ENCODE results near the gene DNAAF9. TPM values are rescaled to one million over a fixed set of nuclear protein-coding genes. Genes with fewer than 3 reads are reported as not detected.

DNAAF9 gene
- total RNA-seq, 1 donor from 2014 or later = 18.6 TPM

GRCh38 chr20:3390759-3391425 lies 16.6 kb downstream of the DNAAF9 start:
- Mint-ChIP-seq H3K4me1 (ENCODE audit: low read depth, unreplicated experiment) (no peaks in the 10 kb centered on the region), H3K4me3 (ENCODE audit: unreplicated experiment) (no peak overlapping the region), H3K9me3 (ENCODE audit: unreplicated experiment) (peaks cover under 1% of the 10 kb centered on the region), H3K27ac (ENCODE audit: unreplicated experiment) (no peak overlapping the region), H3K27me3 (ENCODE audit: low read depth, unreplicated experiment) (no peaks in the 10 kb centered on the region), H3K36me3 (ENCODE audit: low read depth, unreplicated experiment) (peaks cover 2% of the 10 kb centered on the region)
- DNase-seq (ENCODE audit: low read depth) = no peak
- Histone ChIP-seq H4K20me1 (ENCODE audit: insufficient read depth, low read length) (peaks cover 81% of the 10 kb centered on the region), H3K4me2 (ENCODE audit: low read length) (no peak overlapping the region), H3K27me3 (ENCODE audit: insufficient read depth, low read length) (no peaks in the 10 kb centered on the region), H3K27ac (ENCODE audit: low read depth, low read length) (no peak overlapping the region), H3K4me3 (ENCODE audit: insufficient read depth, low read depth, low read length) (no peak overlapping the region), H3K79me2 (ENCODE audit: insufficient read depth, low read length) (peaks cover 96% of the 10 kb centered on the region), H3K9me3 (ENCODE audit: insufficient read depth, low read depth, low read length) (no peaks in the 10 kb centered on the region), H3K4me1 (ENCODE audit: insufficient read depth, low read length) (no peaks in the 10 kb centered on the region), H2AFZ (ENCODE audit: low read depth, low read length) (no peak overlapping the region), H3K36me3 (ENCODE audit: insufficient read depth, low read length) (no peaks in the 10 kb centered on the region), H3K9ac (ENCODE audit: low read length) (no peak overlapping the region)
- no peak for FAIRE-seq
- no peak for TF ChIP-seq EZH2 (IDR thresholded peaks at IDR 0.05; ENCODE audit: insufficient read depth, low read length)
- TF ChIP-seq CTCF (IDR thresholded peaks at IDR 0.05; ENCODE audit: insufficient read depth, low read depth, low read length) = no peak

GRCh38 chr20:3383878-3384495 lies 23.5 kb downstream of the DNAAF9 start:
- Histone ChIP-seq H3K27ac (ENCODE audit: low read depth, low read length) (no peak overlapping the region), H3K27me3 (ENCODE audit: insufficient read depth, low read length) (no peaks in the 10 kb centered on the region), H4K20me1 (ENCODE audit: insufficient read depth, low read length) (peaks cover 84% of the 10 kb centered on the region), H3K36me3 (ENCODE audit: insufficient read depth, low read length) (no peaks in the 10 kb centered on the region), H3K79me2 (ENCODE audit: insufficient read depth, low read length) (peaks cover 76% of the 10 kb centered on the region), H3K4me1 (ENCODE audit: insufficient read depth, low read length) (no peaks in the 10 kb centered on the region), H3K9ac (ENCODE audit: low read length) (no peak overlapping the region), H2AFZ (ENCODE audit: low read depth, low read length) (no peak overlapping the region), H3K4me3 (ENCODE audit: insufficient read depth, low read depth, low read length) (no peak overlapping the region), H3K9me3 (ENCODE audit: insufficient read depth, low read depth, low read length) (no peaks in the 10 kb centered on the region), H3K4me2 (ENCODE audit: low read length) (no peak overlapping the region)
- Mint-ChIP-seq H3K4me1 (ENCODE audit: low read depth, unreplicated experiment) (peaks cover 6% of the 10 kb centered on the region), H3K36me3 (ENCODE audit: low read depth, unreplicated experiment) (peaks cover 8% of the 10 kb centered on the region), H3K27me3 (ENCODE audit: low read depth, unreplicated experiment) (no peaks in the 10 kb centered on the region), H3K27ac (ENCODE audit: unreplicated experiment) (no peak overlapping the region), H3K9me3 (ENCODE audit: unreplicated experiment) (no peaks in the 10 kb centered on the region), H3K4me3 (ENCODE audit: unreplicated experiment) (peak overlapping the region; percentile 6)
- TF ChIP-seq CTCF (IDR thresholded peaks at IDR 0.05; ENCODE audit: insufficient read depth, low read depth, low read length) (no peak), EZH2 (IDR thresholded peaks at IDR 0.05; ENCODE audit: insufficient read depth, low read length) (no peak)
- DNase-seq (ENCODE audit: low read depth) (no peak), FAIRE-seq (no peak)

DNA sequence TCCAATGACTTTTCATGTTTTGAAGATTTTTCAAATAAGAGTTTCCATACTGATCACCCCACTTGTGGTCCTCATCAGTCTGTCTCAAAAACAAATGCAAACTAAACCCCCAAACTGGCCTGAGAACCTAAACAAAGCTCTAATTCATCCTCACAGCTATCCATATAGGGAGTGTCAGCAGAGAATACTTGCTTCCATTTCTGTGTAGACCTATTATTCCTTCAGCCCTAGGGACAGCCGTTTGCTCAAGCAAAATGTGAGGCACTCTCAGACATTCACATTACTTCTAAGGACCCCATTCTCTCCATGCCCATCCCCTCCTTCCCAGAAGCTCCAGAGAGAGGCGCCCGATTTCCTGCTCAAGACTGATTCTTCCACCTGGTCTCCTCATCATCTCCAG lies 24.6 kb downstream of the DNAAF9 start:
- no peak overlapping the region for H3K4me2 ChIP-seq (ENCODE audit: low read length)
- no peak overlapping the region for H2AFZ ChIP-seq (ENCODE audit: low read depth, low read length)
- no peak overlapping the region for H3K9ac ChIP-seq (ENCODE audit: low read length)
- H3K79me2 ChIP-seq (ENCODE audit: insufficient read depth, low read length) = peaks cover 72% of the 10 kb centered on the region
- no peaks in the 10 kb centered on the region for H3K9me3 ChIP-seq (ENCODE audit: insufficient read depth, low read depth, low read length)
- H3K27me3 ChIP-seq (ENCODE audit: insufficient read depth, low read length) = no peaks in the 10 kb centered on the region
- H3K27ac ChIP-seq (ENCODE audit: low read depth, low read length) = no peak overlapping the region
- TF ChIP-seq CTCF (IDR thresholded peaks at IDR 0.05; ENCODE audit: insufficient read depth, low read depth, low read length) = no peak
- TF ChIP-seq EZH2 (IDR thresholded peaks at IDR 0.05; ENCODE audit: insufficient read depth, low read length) = no peak
- Mint-ChIP-seq H3K4me1 (ENCODE audit: low read depth, unreplicated experiment) (peaks cover 6% of the 10 kb centered on the region), H3K27me3 (ENCODE audit: low read depth, unreplicated experiment) (no peaks in the 10 kb centered on the region), H3K27ac (ENCODE audit: unreplicated experiment) (no peak overlapping the region), H3K9me3 (ENCODE audit: unreplicated experiment) (no peaks in the 10 kb centered on the region), H3K4me3 (ENCODE audit: unreplicated experiment) (no peak overlapping the region), H3K36me3 (ENCODE audit: low read depth, unreplicated experiment) (peaks cover 13% of the 10 kb centered on the region)
- H4K20me1 ChIP-seq (ENCODE audit: insufficient read depth, low read length) = peaks cover 85% of the 10 kb centered on the region
- peaks cover 5% of the 10 kb centered on the region for H3K36me3 ChIP-seq (ENCODE audit: insufficient read depth, low read length)
- DNase-seq (ENCODE audit: low read depth) = no peak
- H3K4me3 ChIP-seq (ENCODE audit: insufficient read depth, low read depth, low read length) = no peak overlapping the region
- FAIRE-seq = no peak
- no peaks in the 10 kb centered on the region for H3K4me1 ChIP-seq (ENCODE audit: insufficient read depth, low read length)
